ENCODE measurements around the gene SDR39U1.

GRCh38 chr14:24390701-24391468 is 51.7 kb downstream of the SDR39U1 start:
- TF ChIP-seq REST (IDR thresholded peaks at IDR 0.05; ENCODE audit: insufficient read depth in 1 of 2, low read depth in 2 of 2, low read length in 2 of 2) (no peak), SIN3A (IDR thresholded peaks at IDR 0.05; ENCODE audit: borderline replicate concordance, insufficient read depth, low read length) (no peak), POLR2AphosphoS5 (IDR thresholded peaks at IDR 0.05; ENCODE audit: low read depth, low read length) (no peak), TAF1 (IDR thresholded peaks at IDR 0.05; ENCODE audit: borderline replicate concordance, insufficient read depth, low read length) (no peak)

Measured in PFSK-1 (cell line).